Fibroblast of the aortic adventitia (primary cell): Measurements from ENCODE around the gene HDHD5. TPM values are rescaled to one million over a fixed set of nuclear protein-coding genes. Genes with fewer than 3 reads are reported as not detected.

Experiments
- DNase-seq: peaks from one replicate; pipeline ENCODE4 v3.0.0-alpha.2; 2010; ENCODE audit warnings: low read depth
- H3K4me3 ChIP-seq: 2 replicates; pipeline ENCODE4 v1.5.1; 2011; ENCODE audit warnings: low read depth, mild to moderate bottlenecking, control low read depth, low read length, moderate library complexity
- total RNA-seq: library from RNA; depleted of rRNA; stranded (reverse); fragments of >200 nt; gene quantifications from 2 replicates; pipeline ENCODE4 v1.2.3, GENCODE V29; 2012; ENCODE audit warnings: low replicate concordance
- TF ChIP-seq, protein P1 (sequence below): IDR thresholded peaks from 2 replicates; pipeline ENCODE4 v1.5.1; 2011; ENCODE audit warnings: mild to moderate bottlenecking, low read length, control low read depth, inconsistent platforms; ENCODE audit not compliant: insufficient read depth

The HDHD5 gene
- total RNA-seq, 1 donor = 19.7 TPM

DNA sequence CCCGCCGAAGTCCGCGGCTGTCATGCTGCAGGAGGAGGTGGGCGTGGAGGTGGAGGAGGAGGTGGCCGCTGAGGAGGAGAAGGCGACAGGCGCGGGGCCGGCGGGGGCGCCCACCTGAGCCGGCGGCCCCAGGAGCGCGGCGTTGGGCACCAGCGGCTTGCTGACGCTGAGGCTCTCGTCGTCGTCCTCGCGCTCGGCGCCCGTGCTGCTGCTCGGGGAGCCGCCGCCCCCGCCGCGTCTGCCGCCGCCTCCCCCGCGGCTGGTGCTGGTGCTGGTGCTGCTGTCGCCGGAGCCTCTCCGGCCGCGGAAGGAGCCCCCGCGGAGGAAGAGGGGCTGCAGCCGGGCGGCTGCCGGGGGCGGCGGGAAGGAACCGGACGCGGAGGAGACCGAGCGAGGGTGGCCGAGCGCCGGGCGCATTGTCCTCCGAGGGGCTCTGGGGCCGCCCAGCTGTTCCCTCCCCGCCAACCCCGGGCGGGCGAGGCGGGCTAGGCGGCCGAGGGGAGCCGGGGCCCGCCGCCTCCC lies 38.3 kb downstream of the HDHD5 start:
- no peak for DNase-seq
- H3K4me3 ChIP-seq = peak overlapping the region; percentile 49
- TF ChIP-seq, protein P1, sequence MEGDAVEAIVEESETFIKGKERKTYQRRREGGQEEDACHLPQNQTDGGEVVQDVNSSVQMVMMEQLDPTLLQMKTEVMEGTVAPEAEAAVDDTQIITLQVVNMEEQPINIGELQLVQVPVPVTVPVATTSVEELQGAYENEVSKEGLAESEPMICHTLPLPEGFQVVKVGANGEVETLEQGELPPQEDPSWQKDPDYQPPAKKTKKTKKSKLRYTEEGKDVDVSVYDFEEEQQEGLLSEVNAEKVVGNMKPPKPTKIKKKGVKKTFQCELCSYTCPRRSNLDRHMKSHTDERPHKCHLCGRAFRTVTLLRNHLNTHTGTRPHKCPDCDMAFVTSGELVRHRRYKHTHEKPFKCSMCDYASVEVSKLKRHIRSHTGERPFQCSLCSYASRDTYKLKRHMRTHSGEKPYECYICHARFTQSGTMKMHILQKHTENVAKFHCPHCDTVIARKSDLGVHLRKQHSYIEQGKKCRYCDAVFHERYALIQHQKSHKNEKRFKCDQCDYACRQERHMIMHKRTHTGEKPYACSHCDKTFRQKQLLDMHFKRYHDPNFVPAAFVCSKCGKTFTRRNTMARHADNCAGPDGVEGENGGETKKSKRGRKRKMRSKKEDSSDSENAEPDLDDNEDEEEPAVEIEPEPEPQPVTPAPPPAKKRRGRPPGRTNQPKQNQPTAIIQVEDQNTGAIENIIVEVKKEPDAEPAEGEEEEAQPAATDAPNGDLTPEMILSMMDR = no peak

DNA sequence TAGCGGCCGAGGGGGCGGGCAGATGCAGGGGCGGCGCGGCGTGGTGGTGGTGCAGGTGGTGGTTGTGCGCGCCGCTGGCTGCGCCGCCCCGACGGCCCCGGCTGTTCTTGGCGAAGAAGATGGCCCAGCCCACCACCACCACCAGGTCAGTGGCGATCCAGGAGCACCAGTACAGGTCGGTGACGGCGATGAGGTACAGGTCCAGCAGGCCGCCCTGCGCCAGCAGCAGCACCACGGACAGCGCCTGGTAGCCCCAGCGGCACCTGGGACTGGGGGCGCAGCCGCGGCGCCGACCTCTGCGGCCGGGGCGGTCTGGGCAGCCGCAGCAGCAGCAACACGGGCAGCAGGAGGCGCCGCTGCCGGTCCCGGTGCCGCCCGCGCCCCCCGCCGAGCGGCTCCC lies 38.8 kb downstream of the HDHD5 start:
- peak overlapping the region; percentile 28 for H3K4me3 ChIP-seq
- TF ChIP-seq, protein P1 = no peak
- DNase-seq = peak; percentile 22

DNA sequence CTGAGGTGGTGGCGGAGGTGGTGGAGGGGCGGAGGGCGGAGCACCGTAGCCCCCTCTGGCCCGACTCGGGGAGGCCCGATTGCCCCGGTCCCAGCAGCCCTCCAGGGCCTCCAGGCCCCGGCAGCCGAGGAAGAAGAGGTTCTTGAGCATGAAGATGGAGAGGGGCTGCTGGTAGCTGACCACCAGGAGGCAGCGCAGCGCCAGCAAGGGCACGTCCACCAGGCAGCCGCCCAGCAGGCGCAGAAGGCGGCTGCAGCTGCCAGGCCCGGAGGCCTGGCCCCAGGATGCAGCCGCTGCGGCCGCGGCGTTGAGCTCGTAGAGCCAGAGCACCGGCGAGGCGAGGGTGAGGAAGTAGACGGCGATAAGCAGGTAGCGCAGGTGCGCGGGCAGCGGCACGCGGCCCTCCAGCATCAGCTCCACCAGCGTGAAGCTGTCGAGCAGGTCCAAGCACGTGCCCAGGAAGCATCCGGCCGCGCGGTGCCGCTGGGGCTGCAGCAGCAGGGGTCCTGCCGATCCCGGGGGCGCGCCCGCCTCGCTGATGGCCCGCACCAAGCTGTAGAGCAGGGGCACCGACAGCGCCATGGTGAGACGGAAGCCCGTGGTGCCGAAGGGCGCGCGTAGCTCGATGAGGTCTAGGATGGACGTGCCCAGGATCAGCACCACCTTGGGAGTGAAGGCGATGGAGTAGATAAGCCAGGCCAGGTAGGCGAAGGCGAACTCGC lies 39.4 kb downstream of the HDHD5 start:
- no peak overlapping the region for H3K4me3 ChIP-seq
- no peak for DNase-seq
- TF ChIP-seq, protein P1 = peak; percentile 25

DNA sequence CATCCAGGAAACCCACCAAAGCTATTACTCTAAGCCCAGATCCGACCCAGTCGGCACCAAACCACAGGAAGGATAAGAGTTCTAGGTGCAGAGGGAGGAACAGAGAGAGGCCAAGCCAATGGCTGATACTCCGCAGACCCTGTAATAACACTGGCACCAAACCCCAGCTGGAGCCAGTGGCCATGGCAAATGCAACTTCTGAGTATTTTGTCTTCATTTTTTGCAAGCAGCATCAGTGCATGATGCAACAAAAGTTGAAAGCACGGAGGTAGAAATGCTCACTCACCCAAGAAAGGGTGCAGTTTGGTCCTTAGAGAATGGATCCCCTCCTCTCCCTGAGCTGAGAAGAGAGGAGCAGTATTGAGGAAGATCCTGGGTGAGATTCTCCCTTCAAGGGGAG lies 40.7 kb downstream of the HDHD5 start:
- TF ChIP-seq, protein P1 = no peak
- no peak for DNase-seq
- no peak overlapping the region for H3K4me3 ChIP-seq

DNA sequence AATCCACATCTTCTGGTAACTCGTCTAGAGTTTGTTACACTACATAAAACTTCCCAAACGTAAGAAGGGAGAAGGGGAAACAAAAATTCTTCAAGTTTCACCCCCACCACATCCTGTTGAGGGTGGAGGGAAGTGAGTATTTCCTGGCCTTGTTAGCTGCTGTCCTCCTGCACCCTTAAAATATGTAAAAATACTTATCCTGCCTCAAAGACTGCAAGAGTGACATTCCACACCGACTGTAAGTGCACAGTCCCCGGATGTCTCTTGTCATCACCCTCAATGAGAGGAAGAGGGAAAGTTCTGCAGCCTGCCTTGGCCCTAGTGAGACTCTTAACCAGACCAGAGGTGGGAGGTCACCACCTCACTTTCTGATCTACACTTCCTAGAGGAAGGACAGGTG lies 41.2 kb downstream of the HDHD5 start:
- DNase-seq = no peak
- TF ChIP-seq, protein P1 = no peak
- no peak overlapping the region for H3K4me3 ChIP-seq

DNA sequence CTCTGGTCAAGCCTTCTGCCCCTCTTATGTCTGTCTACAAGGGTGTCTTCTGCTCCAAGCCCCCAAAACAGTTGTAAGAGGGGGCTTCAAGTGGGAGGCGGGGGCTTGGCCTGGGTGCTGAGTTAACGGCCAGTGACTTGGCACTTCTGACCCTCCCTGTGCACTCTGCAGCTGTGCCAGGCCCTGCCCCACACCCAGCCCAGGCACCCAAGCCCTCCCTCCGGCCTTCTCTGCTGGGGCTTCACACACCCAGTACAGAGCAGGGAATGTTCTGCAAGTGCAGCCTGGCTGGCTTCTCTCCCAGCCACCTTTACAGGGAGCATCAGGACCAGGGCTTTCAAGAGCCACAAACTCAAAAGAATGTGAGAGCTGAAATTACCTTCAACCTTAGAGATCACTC lies 41.7 kb downstream of the HDHD5 start:
- no peak overlapping the region for H3K4me3 ChIP-seq

More for the DNA sequence above, 41.7 kb downstream of the HDHD5 start:
- no peak for DNase-seq
- TF ChIP-seq, protein P1 = no peak
